NCI-H345 treated with DMSO at 0.1 percent for 48 hours (cell line): ENCODE data around the gene YEATS2.
A peak's percentile ranks its signal among the peaks of the same experiment; 100 is the strongest.

Experiments
- DNase-seq: peaks from one replicate; lab custom pipeline; 2025; ENCODE audit not compliant: unreplicated experiment; lab: John Stamatoyannopoulos, UW

YEATS2 gene

DNA sequence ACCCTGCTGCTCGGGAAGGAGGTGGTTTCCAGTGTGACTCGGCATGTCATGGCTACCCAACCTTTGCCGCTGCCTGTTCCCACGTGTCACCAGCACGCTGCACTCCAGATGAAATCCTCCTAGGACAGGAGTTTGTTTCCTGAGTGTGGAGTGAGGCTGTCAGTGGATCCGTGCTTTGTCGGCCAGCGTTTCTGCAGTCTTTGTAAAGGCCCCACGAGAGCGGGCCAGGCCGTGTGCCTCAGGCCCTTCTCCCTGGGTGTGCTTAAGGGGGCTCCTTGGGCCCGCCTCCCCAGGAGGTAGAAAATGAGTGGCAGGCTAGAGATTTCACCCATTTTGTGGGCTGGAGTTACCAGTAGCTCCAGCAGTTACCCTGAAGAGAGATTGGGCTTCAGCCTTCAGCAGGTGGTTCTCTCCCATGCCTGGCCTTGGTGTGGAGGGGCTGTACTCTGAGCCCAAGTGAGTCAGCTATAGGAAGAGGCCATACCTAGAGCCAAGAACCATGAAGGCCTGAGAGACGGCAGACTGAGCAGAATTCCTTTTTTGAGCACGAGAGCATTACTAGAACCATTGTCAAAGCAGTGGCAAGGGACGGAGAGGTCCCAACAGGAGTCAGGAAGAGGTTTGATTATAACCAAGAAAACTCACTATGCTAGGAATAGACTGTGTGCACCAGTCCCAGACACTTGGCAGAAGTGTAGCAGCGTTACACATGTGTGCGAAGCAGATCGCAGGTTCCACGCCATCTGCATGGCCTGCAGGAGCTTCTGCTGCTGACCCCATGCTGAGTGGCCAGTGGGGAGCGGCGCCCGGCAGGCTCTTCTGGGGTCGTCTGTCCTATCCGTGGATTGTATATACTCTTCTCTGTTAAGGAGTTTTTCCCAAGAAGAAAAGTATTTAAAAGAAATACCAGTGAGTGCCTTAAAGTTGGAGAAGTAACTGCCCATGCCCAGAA is 113.3 kb downstream of the YEATS2 start:
- DNase-seq = no peak

DNA sequence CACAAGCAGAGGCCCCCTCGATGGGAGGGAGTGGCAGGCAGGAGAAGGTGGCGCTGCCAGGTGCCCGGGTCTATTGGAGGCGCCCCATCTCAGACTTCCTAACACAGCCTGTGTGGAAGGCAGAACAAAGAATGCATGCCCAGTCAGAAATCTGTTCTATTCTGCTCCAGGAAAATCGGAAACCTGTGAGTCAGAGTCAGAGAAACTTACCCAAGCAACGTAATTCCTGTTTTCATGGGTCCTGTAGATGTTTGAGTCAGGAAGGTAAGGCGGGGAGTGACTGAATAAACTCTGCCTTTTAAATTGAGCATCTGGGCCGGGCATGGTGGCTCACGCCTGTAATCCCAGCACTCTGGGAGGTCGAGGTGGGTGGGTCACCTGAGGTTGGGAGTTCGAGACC is 114.0 kb downstream of the YEATS2 start:
- DNase-seq = no peak

DNA sequence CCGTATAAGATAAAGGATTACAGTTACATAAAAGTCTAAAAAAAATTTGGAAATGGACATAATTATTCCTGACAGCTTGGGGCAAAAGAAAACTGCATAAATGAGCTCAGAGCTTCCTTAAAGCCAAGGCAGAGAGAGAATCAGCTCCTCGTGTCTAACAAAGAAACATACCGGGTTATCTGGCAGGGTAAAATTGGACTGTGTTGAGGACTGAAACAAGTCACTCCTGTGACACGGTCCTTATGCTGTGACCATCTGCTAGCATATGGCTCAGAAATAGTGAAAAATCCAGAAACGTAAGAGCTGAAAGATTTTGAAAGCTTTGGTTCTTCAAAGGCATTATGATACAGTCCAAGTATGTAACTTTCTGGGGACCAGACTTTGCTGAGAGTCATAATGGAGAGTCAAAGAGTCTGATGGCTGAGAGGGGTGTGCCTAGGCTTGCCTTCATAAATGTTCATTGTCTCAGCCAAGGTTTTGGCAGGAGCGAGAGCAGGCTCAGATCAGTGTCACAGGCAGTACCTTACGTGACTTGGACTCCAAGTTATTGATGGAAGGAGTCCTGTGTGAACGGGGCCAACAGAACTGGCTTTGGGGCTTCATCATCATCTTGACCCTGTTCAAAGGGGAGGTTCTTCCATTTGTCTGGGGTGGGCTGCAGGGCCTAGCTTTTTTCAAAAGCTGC is 115.3 kb downstream of the YEATS2 start:
- DNase-seq = peak; percentile 84

DNA sequence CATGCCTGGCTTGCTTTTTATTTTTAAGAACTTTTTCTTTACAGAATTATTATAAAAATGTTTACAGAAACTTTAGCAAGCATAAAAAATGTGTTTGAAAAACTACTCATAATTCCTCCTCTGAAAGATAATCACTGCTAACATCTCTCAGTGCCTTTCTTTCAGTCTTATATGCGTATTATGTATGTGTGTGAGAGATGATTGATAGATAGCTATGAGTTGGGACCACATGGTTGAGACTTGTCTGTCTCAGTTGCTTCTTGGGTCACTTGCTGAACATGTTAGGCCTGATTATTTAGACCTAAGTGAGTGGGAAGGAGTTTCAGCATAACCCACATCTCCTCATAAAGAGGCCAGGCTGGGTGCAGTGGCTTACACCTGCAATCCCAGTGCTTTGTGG is 116.6 kb downstream of the YEATS2 start:
- no peak for DNase-seq

DNA sequence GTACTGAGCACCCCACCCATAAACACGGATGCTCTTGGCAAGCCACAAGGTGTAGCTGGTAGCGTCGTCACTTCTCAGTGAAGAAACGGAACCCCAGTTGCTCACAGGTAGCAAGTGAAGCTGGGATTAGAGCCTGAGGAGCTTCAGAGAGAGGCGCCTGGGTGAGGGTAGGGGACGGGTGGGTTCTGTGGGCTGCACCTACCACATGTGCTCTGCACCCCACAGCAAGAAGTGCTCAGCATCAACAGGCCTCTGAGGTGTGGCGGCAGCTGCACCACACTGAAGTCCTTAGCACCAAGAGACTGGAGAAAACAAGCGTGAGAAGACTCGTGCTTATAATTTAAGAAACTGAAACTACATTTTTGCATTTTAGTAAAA is 118.0 kb downstream of the YEATS2 start:
- no peak for DNase-seq

DNA sequence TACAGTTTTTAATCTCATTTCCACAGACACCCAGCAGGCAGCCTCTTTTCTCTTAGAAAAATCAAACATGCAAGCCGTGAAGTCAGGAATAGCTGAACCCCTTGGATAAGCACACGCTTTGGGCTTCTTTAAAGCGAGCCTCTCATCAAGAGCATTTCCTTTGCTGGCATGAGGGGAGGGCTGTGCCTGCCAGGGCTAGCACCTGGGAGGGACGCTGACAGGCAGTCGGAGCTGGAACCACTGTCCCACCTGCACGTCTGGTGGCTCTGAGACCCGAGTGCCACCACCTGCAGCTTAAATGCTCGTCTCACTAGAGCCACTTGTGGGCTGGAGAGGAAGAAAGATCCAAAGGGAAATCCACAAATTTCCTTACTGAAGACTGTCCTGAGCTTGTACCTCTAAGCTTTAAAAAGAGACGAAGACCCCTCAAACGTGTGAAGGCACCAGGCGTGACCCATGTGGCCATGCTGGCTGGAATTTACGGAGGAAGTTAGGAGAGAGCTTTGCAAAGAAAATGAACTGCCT is 118.4 kb downstream of the YEATS2 start:
- DNase-seq = no peak

DNA sequence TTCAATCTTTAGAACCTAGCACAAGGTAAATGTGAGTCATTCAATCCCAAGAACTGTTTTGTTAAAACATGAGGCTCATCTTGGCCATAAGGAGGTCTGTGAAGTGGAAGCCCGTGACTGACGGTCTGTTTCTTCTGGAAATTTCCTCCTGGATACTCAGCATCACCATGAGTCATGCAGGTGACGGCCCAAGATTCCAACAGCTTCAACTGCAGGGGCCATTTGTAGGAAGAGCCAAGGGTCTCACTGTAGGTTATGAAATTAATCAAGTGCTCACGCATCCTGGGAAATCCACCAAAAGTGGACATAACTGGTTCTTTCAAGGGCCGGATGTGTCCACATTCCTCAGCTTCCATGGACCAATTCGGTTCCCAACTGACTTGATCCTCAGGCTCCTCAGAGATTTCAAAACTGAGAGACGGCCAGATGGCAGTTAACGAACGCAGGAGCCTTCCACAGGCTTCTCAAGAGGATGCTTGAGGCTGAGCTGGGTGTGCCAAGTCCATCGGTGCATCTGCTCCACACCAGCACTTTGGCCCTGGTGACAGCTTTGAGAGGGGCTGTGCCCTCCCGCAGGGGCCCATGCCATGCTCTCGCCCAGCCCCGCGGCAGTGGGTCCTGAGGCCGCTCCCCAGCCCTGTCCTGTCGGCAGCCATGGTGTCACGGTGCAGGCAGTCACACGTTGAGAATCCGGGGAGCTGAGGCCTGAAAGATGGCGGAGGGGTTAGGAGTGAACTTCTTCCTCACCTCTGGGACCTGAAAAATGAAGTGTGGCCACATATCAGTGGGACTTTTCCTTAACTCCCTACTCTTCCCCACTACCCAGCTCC is 119.3 kb downstream of the YEATS2 start:
- DNase-seq = no peak

DNA sequence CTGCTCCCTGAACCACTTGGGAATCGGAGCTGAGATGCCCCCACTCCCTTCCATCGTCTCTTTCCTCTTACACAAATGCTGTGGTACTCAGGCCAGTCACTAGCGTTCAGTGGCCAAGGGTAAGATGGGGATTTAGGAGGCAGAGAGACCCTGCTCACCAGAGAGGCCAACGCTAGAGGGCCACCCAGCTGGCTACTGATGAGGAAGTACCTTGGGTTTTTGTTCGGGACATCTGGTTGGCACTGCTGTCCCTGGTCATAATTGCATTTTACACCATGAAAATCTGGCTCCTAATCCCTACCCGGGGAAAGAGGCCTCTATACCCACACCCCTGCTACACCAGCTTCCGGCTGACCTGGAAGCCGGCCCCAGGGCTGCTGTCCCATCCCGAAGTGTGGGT is 120.0 kb downstream of the YEATS2 start:
- no peak for DNase-seq

DNA sequence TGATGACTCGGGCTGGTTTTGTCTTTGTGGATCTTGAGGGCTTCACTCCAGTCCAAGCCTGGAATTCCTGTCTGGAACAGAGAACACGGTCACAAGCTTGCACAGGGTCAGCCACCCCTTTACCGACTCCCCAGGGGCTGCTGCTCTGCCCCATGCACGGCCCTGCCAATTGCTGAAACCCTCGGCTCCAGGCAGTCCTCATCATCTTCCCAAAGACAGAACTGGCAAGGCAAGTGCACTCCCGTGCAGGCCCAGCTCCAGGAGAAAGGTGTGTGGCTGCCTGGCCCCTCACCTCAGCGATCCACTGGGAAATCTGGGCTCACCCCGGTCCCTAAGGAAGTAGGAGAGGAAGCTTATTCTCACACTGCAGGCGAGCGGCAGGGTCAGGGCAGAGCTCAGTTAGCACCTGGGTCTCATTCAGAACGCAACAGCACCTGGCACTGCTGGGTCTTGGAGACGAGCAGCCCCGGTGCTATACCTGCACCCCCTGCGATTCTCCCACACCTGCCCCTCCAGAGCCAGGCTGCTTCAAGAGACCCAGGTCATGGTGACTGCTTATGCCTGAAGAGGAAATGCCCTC is 120.5 kb downstream of the YEATS2 start:
- DNase-seq = no peak

DNA sequence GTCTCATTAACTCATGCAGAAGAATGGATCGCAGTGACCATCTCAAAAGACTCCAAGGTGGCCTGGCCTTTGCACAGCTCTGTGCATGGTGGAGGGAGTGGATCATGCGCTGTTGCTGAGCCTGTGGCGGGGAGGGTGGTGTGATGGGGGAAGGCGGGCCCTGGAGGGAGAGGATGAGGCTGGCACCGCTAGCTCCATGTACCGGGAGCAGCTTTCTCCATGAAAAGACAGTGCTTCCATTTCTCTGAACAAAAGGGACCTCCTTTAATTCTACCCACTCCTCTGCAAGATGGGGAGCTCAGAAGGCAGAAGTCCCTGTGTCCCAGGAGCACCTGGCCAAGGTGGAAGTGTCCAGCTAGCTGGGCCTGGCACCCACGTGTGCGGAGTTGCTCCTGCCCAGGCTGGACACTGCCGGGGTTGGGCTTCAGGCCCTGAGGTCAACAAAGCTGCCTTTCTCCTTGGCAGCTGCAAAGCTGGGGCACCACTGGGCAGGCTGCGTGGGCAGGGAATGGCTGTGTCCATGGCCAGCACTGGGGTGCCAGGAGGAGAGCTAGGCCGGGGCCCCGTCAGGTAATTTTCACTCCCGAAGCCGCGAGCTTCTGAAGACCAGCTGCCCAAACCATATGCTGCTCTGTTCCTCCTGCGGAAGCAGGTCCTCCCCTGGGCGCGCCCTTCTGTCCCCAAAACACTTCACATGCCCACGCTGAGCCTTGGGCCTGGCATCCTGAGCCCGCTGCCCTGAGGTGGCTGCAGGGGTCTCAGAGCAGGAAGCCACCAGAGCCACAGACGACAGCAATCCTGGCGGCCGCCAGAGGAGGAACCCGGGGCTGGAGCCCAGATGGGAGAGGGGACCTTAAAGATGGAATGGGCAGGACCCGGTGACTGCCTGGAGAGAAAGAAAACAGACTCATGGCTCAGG is 121.4 kb downstream of the YEATS2 start:
- DNase-seq = no peak

DNA sequence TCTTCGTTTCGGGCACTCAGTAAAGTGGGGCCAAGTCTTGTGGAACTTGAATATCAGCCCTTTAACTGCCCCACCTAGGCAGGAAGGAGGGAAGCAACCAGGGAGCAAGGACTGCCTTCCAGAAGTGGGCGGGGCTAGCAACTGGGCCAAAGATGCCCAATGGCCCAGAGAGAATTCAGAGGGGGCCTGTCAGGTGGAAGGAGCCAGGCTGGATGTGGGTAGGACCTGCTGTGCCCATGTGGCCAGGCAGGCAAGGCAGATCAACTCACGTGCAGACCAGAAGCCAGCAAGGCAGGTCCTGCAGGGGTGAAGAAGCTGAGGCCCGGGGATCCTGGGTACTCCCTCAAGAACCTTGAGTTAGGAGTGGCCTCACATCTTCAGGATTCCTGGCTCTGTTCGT is 122.2 kb downstream of the YEATS2 start:
- no peak for DNase-seq

DNA sequence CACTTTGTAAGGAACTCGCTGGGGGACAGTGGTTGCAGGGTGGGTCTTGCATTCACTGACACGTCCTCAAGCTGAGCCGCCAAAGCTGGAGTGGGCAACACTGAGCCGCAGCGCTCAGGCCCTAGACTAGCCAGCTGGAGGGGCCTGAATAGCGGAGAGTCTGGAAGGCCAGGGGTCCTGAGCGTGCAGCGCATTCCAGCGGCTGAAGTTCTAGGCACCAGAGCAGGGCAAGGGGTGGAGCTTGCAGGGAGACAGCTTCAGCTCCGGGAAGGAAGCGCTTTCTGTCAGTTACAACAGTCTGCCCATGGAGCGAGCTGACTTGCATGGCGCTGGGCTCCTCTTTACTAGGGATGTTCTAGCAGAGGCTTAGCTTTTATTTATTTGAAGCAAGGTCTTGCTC is 125.0 kb downstream of the YEATS2 start:
- DNase-seq = no peak

DNA sequence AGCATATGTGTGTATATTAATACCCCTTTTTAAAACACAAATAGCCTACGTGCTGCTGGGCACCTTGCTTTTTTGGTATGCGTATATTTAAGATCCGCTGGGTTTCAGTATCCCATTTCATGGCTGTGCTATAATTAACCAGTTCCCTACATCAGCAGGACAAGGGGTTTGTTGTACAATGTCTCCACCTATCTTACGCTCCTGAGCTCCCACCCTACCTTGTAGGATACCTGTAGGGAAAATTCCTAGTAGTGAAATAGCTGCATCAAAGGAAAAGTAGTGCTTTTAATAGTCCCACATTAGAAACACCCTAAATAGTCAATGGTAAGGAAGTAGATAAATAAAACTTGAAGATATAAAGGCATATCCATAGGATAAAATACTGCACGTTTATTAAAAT is 126.4 kb downstream of the YEATS2 start:
- peak; percentile 44 for DNase-seq

DNA sequence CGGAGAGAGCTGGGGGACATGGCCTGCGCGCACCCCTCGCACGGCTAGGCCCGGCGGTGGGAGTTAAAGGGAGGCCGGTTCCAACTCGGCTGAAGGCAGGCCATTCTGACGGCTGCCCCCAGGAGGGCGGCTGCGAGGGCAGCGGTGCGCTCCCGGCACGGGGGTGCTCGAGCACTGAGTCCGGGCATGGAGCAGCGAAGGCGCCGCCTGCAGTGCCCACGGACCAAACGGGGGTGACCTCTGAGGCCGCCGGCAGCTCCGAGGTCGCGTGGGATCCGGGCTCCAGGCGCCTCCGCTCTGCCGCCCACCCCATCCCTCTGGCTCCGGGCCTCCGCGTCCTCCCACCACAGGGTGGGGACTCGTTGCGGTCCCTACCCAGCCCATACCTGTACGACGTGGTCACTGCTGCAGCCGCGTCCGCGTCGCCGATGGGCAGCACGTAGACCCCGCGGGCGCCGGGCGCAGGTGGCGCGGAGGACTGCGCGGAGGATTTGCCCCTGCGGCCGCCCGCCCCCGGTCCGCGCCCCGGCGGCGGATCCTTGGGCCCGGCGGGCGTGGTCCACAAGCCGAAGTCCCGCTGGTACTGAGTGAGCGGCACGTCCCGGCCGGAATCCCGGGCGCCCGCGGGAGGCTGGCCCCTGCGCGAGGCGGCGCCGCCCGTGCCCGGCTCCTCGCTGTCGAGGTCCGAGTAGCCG is 127.3 kb downstream of the YEATS2 start:
- DNase-seq = peak; percentile 25

DNA sequence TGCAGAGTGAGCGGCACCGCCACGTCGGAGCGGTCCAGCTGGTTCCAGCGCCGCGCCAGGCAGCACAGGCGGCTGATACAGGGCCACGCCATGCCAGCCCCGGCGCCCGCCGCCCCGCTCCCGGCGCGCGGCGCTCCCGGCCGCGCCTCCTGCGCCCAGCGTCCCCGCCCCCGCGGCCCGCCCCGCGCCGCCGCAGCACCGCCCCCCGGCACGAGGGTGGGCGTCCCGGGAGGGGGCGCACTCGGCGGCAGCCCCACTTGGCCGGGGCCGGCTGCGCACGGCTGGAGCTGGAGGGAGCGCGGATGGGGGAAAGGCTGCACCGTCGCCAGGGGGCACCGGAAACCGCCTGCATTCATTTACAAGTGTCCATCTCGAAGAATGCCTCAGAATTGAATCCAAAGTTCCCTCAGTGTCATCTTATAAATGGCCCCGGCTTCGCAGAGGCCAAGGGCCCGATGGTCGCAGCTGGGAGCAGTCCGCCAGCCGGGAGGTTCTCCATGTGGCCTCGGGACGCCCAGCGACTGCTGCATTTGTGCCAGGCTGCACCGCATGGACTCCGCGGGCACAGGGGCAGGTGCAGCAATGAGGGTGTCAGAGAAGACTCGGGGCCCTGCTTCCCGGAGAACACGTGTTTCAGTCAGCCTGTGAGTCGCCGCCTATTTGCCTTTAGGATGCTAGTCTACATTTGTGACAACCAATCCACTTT is 128.0 kb downstream of the YEATS2 start, which contains the start of gene MAP6D1:
TSS of gene MAP6D1 (minus strand) at position 122 of the 706 bp plus-strand sequence. CDS start at position 92, 30 bp downstream.
- peak; percentile 77 for DNase-seq

DNA sequence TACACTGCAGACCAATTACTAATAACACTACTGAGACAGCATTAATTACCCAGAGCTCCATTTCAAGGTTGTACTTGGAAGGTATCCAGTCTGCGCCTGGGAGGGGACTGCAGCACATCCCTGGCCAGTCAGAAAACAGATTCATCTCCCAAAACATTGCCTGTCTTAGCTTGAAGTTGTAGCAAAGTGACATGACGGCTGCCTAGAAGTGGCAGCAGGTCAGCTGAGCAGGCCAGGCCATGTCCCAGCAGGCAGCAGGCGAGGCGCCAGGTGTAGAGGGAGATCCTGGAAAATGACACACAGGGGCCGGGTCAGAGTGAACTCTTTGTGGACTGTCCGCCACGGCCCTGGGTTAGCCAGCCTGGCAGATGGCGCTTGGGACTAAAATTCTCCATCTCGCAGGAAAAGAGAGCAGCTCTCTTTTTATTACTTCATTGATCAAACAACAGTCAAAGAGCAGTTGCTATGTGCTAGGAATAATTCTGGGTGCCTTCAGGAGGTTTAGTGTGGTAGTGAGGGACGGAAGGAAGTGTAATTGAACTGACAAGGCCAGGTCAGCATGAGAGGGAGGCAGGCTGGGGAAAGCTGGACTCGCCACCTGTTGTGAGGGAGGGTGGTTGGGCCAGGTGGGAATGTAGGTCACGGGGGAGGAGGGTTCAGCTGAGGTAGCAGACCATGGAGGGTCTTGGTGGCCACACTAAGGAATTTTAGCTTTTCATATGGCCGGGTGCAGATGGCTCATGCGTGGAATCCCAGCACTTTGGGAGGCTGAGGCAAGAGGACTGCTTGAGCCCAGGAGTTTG is 129.1 kb downstream of the YEATS2 start:
- DNase-seq = no peak

DNA sequence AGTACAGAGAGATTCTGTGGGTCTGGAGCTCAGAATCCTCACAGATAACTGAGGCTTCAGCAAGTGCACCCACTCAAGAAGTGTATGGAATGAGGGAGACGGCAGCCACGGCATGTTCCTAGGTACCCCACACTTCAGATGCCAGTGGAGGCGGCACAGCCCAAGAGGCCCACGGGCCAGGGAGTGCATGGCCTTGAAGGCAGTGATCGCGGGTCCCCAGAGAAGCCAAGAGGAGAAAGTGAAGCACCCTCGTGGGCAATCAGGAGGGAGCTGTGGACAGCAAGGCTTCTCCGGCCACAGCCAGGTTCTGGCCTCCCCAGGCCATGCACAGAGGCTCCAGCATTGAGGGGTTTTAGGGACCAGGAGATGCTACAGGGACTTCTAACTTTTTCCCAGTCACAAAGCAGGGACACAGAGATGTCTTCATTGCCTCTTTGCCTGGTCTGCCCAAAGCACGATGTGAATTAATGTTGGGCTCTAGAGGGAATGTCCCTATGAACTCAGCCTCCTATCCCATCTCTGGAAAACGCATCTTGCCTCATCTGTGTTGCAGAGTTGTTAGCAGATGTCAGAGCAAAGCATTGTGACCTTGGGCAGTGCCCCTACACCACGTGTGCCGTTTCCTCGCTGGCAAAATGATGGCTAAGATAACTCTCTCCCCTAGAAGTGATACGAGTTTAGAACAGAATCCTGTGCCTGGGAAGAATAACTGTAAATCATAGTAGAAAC is 130.4 kb downstream of the YEATS2 start:
- no peak for DNase-seq
